Fibroblast of pulmonary artery (primary cell): Measurements from ENCODE around the gene IFIH1.

Source experiments
- DNase-seq: peaks from one replicate; pipeline ENCODE4 v3.0.0-alpha.2; 2010; ENCODE audit warnings: low read depth
- H3K4me3 ChIP-seq: replicated peaks from 2 replicates; pipeline ENCODE4 v1.5.1; 2011; ENCODE audit warnings: low read depth, mild to moderate bottlenecking, control low read depth, low read length, moderate library complexity
- TF ChIP-seq, protein P1 (sequence below): IDR thresholded peaks from 2 replicates; pipeline ENCODE4 v1.5.1; 2011; ENCODE audit warnings: mild to moderate bottlenecking, control low read depth, low read length, inconsistent platforms; ENCODE audit errors: missing control alignments

Gene IFIH1

DNA sequence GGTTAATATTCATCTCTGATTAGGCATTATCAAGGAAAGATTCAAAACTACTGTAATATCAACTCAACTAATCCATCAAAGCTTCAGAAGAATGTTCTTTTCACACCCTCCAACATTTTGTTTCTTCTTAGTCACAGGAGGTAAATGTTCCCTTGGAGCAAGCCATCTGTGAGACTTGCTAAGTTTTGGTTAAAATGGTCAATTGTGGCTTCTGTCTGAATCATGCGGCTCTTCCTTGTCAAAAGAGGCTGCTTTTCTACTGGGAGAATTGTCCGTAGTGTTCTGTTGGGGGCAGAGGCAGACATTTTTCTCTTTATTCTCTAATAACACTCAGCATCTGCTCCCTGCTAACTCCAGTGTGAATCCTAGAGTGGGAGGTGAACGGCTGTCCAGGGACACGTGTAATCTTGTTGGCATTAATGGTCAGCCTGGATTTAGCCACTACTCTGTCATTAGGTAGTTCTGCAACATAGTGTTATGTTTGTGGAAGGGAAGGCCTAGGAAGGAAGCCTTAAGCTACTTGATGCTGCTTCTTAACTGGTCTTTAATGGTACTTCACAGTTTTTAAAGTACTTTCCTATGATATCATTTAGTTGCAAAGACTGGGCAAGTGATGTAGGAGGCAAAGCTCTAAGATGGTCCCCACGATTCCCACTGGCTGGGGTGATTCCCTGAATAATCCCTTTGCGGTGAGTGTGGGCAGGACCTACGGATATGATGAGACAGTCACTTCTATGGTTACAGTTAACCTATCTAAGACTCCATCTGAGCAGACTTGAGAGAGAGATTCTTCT lies 52.6 kb downstream of the IFIH1 start:
- no peak overlapping the region for H3K4me3 ChIP-seq
- DNase-seq, result no peak
- TF ChIP-seq, protein P1, sequence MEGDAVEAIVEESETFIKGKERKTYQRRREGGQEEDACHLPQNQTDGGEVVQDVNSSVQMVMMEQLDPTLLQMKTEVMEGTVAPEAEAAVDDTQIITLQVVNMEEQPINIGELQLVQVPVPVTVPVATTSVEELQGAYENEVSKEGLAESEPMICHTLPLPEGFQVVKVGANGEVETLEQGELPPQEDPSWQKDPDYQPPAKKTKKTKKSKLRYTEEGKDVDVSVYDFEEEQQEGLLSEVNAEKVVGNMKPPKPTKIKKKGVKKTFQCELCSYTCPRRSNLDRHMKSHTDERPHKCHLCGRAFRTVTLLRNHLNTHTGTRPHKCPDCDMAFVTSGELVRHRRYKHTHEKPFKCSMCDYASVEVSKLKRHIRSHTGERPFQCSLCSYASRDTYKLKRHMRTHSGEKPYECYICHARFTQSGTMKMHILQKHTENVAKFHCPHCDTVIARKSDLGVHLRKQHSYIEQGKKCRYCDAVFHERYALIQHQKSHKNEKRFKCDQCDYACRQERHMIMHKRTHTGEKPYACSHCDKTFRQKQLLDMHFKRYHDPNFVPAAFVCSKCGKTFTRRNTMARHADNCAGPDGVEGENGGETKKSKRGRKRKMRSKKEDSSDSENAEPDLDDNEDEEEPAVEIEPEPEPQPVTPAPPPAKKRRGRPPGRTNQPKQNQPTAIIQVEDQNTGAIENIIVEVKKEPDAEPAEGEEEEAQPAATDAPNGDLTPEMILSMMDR, result no peak

DNA sequence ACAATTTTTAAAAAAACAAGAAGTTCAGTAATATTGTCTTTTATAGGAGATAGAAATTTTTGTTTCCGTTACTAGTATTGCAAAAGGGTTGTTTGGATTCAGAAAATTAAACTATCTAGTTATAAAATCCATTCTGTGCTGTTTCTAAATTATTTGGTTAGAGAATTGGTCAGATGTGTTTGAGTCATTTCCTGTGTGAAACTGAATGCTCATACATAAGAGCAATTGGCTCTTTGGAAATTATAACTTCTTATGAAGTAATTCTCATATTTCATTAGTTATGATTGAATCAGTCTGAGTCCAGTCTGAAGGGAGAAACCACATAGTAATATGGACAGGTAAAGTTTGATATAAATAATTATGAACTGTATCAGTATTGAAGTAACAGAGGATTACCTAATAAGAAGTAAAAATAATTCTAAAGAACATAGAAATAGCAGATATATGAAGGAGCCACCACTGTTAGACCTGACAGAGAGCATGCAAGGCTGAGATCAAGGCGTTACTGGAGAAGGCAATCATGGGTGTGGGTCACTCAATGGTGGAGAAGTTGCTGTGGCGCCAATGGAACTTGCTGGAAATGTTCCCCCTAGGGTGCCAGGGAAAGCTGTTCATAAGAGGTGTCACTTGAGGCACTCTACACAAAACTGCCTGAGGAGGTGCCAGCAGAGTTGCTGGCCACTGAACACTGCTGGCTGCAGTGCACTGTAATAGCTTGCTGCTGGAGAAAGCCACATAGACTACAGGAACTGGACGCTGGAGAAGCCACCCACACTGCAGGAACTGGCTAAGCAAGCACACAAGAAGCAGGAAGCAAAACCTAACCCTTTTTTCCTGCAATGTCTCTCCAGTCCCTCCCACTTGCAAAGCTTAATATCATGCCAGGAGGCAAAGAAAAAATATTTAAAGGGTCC lies 57.2 kb downstream of the IFIH1 start:
- TF ChIP-seq, protein P1, result no peak
- peak overlapping the region; percentile 4 for H3K4me3 ChIP-seq
- DNase-seq, result peak; percentile 79

DNA sequence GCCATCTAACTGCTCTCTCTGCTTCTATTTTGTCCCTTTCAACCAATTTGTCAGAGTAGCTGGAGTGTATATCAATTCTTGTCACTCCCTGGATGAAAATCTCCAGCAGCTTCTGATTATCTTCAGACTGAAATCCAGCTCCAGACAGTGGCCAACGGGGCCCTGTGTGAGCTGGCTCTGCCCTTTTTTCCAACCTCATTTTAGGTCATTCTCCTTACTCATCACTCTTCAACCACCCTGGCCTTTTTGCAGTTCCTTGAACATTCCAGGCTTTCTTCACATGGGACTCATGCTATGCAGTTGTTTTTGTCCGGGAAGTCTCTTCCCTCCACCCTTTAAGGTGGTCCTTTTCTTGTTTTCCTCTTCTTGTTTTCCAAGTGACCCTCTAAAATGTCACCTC lies 59.8 kb downstream of the IFIH1 start:
- TF ChIP-seq, protein P1, result no peak
- DNase-seq, result peak; percentile 21
- H3K4me3 ChIP-seq, result no peak overlapping the region

DNA sequence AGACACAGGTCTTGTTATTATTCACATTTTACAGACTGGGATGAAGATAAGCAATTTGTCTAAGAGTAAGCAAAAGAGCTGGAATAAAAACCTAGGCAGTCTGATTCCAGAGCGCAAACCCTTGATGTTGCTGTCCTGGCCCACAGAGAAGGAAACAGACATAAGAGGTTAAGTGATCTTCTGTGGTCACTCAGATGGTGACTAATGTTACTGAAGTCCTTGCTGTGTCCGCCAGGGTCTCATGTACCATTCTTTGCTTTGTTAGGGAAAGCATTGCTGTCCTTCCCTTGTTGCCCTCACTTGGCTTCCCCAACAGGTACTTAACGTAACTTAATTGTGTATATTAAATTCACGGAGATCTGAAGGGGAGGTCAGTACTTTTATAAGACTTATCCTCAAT lies 60.3 kb downstream of the IFIH1 start:
- no peak overlapping the region for H3K4me3 ChIP-seq
- TF ChIP-seq, protein P1, result no peak
- no peak for DNase-seq

DNA sequence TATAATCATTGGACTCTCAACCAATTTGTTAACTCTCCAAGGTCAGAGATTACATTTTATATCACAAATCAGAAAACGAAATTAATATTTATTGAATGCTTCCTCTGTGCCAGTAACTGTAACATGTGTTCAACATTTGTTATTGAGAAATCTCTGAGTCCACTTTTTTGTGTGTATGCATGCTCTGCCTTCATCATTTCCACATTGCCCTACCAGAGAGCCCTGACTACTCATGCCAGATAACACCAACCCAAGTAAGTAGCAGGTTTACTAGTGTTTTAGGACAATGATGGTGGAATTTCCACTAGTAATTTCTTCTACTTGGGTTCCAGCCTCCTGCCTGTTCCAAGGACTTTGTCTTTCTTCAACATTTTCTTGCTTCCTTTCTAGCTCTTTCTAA lies 61.1 kb downstream of the IFIH1 start:
- DNase-seq, result no peak
- TF ChIP-seq, protein P1, result no peak
- H3K4me3 ChIP-seq, result no peak overlapping the region

DNA sequence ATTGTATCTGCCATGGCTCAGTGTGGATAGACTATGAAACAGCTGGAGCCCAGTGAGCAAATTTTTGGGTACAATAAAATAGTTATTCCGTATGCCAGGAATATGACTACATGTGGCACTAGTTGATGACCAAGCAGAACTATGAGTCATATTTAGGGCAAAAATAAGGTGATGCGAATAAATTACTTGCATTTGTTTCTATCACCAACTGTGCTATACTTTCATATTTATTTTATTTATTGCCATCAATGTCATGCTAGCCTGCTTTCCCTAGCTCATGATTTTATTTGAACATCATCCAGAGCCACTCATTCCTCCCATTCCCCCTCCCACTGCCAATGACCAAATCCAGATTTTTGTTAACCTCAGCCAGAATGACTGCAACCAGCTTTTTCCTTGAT lies 61.9 kb downstream of the IFIH1 start:
- H3K4me3 ChIP-seq, result no peak overlapping the region
- DNase-seq, result no peak
- TF ChIP-seq, protein P1, result no peak
